PC-3 (cell line): ENCODE results near the gene PFKL. TPM values are rescaled to one million over a fixed set of nuclear protein-coding genes. Genes with fewer than 3 reads are reported as not detected.

Experiments used
- ATAC-seq: fragments of 200-7000 bp; cut with Tn5 transposase; 2 replicates; pipeline ENCODE4 v1.9.1; 2020; ENCODE audit warnings: mild to moderate bottlenecking, moderate library complexity
- BruUV-seq: library from RNA; stranded (reverse); fragments of 400-500 nt; replicated peaks from 2 replicates; lab custom pipeline; 2021; lab: Mats Ljungman, UMichigan
- CTCF ChIA-PET: fragments of 300-600 bp; sonication (Branson Sonifier 250); formaldehyde crosslinking; loops from one replicate; lab custom pipeline; 2022; ENCODE audit warnings: antibody characterized with exemption; lab: Charles Lee
- POLR2A ChIA-PET: fragments of 300-600 bp; sonication (Branson Sonifier 250); formaldehyde crosslinking; loops from one replicate; lab custom pipeline; 2022; ENCODE audit warnings: antibody characterized with exemption; ENCODE audit not compliant: unreplicated experiment; lab: Charles Lee
- DNase-seq: peaks from one replicate; pipeline ENCODE4 v3.0.0-alpha.2; 2015
- H2AFZ ChIP-seq: fragments of 300-600 bp; sonication (generic); 2 replicates; pipeline ENCODE4 v1.6.0; 2016; ENCODE audit warnings: antibody characterized with exemption, low read length
- H3F3A ChIP-seq: fragments of 300-600 bp; sonication (generic); one replicate; pipeline ENCODE4 v1.6.0; 2017; ENCODE audit warnings: antibody characterized with exemption, low read length, control low read depth, mild to moderate bottlenecking; ENCODE audit not compliant: unreplicated experiment
- H3K27ac ChIP-seq: fragments of 300-600 bp; sonication (generic); 2 replicates; pipeline ENCODE4 v1.5.1; 2016; ENCODE audit warnings: mild to moderate bottlenecking, low read length
- H3K27me3 ChIP-seq: fragments of 300-600 bp; sonication (generic); 2 replicates; pipeline ENCODE4 v1.6.1; 2016; ENCODE audit warnings: low read length, mixed read lengths
- H3K36me3 ChIP-seq: fragments of 300-600 bp; sonication (generic); 2 replicates; pipeline ENCODE4 v1.6.1; 2016; ENCODE audit warnings: low read depth, mixed run types, low read length, mixed read lengths
- H3K4me1 ChIP-seq: fragments of 300-600 bp; sonication (generic); 2 replicates; pipeline ENCODE4 v1.5.1; 2016; ENCODE audit warnings: low read length; ENCODE audit not compliant: insufficient read depth
- H3K4me2 ChIP-seq: fragments of 300-600 bp; sonication (generic); 2 replicates; pipeline ENCODE4 v1.6.0; 2016; ENCODE audit warnings: low read length
- H3K4me3 ChIP-seq: fragments of 300-600 bp; sonication (generic); 2 replicates; pipeline ENCODE4 v1.5.1; 2016; ENCODE audit warnings: mild to moderate bottlenecking, low read length, mixed read lengths
- H3K79me2 ChIP-seq: fragments of 300-600 bp; sonication (generic); 2 replicates; pipeline ENCODE4 v1.6.1; 2017; ENCODE audit warnings: low read length, mixed read lengths
- H3K9ac ChIP-seq: fragments of 300-600 bp; sonication (generic); 2 replicates; pipeline ENCODE4 v1.6.0; 2016; ENCODE audit warnings: mild to moderate bottlenecking, low read length
- H3K9me2 ChIP-seq: fragments of 300-600 bp; sonication (generic); replicated peaks from 2 replicates; pipeline ENCODE4 v1.6.1; 2016; ENCODE audit warnings: mixed run types, low read length, mixed read lengths
- H3K9me3 ChIP-seq: fragments of 300-600 bp; sonication (generic); 2 replicates; pipeline ENCODE4 v1.6.1; 2016; ENCODE audit warnings: low read length, mixed read lengths
- H4K20me1 ChIP-seq: fragments of 300-600 bp; sonication (generic); 2 replicates; pipeline ENCODE4 v1.6.1; 2016; ENCODE audit warnings: low read length, mixed read lengths
- EZH2 ChIP-seq: fragments of 300-600 bp; sonication (generic); IDR thresholded peaks from one replicate; pipeline ENCODE4 v1.6.1; 2017; ENCODE audit warnings: antibody characterized with exemption, mild to moderate bottlenecking, low read length; ENCODE audit not compliant: unreplicated experiment
- EZH2phosphoT487 ChIP-seq: fragments of 300-600 bp; sonication (generic); IDR thresholded peaks from 2 replicates; pipeline ENCODE4 v1.6.1; 2018; ENCODE audit warnings: mild to moderate bottlenecking, antibody characterized with exemption, low read length, borderline replicate concordance
- intact Hi-C: fragments of 100-400 bp; cut with micrococcal nuclease; formaldehyde crosslinking; loops from 2 replicates; pipeline ENCODE4 v1.9.0; 2023
- total RNA-seq: library from RNA; depleted of rRNA; stranded (reverse); fragments of >200 nt; gene quantifications from 2 replicates; pipeline ENCODE4 v1.2.3, GENCODE V29; 2014
- TF ChIP-seq, protein P1 (sequence below): fragments of 300-600 bp; sonication (generic); conservative IDR thresholded peaks from 2 replicates; pipeline ENCODE4 v1.5.1; 2017; ENCODE audit warnings: antibody characterized with exemption, low read depth, mild to moderate bottlenecking, low read length

The PFKL gene
- total RNA-seq, 1 experiment from 2014 or later: 223 TPM

DNA sequence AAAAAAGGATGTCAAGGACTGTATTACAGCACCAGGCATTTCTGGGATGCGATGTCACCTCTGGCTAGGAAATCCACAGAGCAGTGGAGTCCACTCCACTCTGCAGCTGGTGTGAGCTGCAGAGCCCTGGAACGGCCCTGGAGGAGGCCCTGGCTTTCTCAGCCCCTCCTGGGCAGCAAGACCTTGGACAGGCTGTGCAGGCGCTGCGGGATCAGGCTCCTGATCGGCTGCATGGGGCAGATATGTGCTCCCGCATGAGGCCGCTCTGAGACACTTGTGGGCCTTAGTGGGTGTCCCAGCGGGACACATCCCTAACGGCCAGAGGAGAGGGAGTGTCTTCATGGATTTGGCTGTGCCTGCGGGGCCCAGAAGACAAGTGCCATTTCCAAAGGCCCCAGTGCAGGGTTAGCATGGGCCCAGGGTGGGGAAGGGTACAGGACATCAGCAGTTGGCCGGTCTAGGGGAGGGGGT, 44.3 kb upstream of the PFKL start:
- H3K9me2 ChIP-seq: no peaks in the 10 kb centered on the region
- no peak for ATAC-seq
- no peaks in the 10 kb centered on the region for H3K36me3 ChIP-seq
- H3K9ac ChIP-seq: no peak overlapping the region
- intact Hi-C loops: no loop called here
- no peaks in the 10 kb centered on the region for H3K4me1 ChIP-seq
- no peaks in the 10 kb centered on the region for H3K27me3 ChIP-seq
- no peak overlapping the region for H2AFZ ChIP-seq
- H3K4me3 ChIP-seq: no peak overlapping the region
- H3F3A ChIP-seq: no peaks in the 10 kb centered on the region
- H3K9me3 ChIP-seq: no peaks in the 10 kb centered on the region
- ChIA-PET POLR2A (no interaction called here), CTCF (no interaction called here)
- no peak overlapping the region for H3K27ac ChIP-seq
- TF ChIP-seq EZH2 (no peak), EZH2phosphoT487 (no peak)
- no TSS peak for BruUV-seq
- H3K79me2 ChIP-seq: no peaks in the 10 kb centered on the region
- H4K20me1 ChIP-seq: no peaks in the 10 kb centered on the region
- H3K4me2 ChIP-seq: no peak overlapping the region
- no peak for DNase-seq

DNA sequence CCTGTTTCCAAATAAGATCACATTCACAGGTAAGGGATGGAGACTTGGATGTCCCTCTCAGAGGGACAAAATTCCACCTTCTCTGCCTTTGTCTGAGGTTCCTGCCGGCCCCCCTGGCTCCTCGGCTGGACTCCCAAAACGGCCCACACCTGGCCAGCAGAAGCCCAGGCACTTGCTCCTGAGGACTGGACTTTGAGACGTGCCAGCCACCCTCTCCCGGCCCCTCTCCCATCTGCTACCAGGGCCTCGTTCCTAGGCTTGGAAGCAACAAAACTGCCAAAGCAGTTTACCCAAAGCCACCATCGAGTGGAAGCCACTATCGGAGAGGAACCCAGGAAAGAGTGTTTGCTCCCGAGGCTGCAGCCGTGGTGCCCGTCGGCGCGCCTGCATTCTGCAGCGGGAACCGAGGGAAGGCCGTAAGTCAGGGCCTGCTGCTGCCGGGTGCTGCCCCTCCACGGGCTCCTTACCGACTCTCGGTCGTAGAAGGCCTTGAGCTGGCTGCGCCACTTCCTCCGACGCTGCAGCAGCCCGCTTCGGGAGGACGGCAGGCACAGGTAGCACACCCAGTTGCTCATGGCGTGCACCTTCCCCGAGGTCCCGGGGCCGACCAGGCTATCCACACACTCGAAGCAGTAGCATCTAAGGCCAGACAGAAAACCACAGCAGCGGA, 41.7 kb upstream of the PFKL start:
- Histone ChIP-seq H3K4me3 (no peak overlapping the region), H3K4me1 (no peaks in the 10 kb centered on the region), H2AFZ (no peak overlapping the region), H3F3A (no peaks in the 10 kb centered on the region), H3K9me2 (no peaks in the 10 kb centered on the region), H4K20me1 (no peaks in the 10 kb centered on the region), H3K4me2 (no peak overlapping the region), H3K9me3 (no peaks in the 10 kb centered on the region), H3K36me3 (no peaks in the 10 kb centered on the region), H3K79me2 (no peaks in the 10 kb centered on the region), H3K27me3 (no peaks in the 10 kb centered on the region), H3K9ac (no peak overlapping the region), H3K27ac (no peak overlapping the region)
- BruUV-seq: no TSS peak
- DNase-seq (no peak), ATAC-seq (no peak)
- ChIA-PET POLR2A (no interaction called here), CTCF (no interaction called here)
- intact Hi-C loops: no loop called here
- TF ChIP-seq EZH2phosphoT487 (no peak), EZH2 (no peak)
- TF ChIP-seq, protein P1, sequence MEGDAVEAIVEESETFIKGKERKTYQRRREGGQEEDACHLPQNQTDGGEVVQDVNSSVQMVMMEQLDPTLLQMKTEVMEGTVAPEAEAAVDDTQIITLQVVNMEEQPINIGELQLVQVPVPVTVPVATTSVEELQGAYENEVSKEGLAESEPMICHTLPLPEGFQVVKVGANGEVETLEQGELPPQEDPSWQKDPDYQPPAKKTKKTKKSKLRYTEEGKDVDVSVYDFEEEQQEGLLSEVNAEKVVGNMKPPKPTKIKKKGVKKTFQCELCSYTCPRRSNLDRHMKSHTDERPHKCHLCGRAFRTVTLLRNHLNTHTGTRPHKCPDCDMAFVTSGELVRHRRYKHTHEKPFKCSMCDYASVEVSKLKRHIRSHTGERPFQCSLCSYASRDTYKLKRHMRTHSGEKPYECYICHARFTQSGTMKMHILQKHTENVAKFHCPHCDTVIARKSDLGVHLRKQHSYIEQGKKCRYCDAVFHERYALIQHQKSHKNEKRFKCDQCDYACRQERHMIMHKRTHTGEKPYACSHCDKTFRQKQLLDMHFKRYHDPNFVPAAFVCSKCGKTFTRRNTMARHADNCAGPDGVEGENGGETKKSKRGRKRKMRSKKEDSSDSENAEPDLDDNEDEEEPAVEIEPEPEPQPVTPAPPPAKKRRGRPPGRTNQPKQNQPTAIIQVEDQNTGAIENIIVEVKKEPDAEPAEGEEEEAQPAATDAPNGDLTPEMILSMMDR: no peak

DNA sequence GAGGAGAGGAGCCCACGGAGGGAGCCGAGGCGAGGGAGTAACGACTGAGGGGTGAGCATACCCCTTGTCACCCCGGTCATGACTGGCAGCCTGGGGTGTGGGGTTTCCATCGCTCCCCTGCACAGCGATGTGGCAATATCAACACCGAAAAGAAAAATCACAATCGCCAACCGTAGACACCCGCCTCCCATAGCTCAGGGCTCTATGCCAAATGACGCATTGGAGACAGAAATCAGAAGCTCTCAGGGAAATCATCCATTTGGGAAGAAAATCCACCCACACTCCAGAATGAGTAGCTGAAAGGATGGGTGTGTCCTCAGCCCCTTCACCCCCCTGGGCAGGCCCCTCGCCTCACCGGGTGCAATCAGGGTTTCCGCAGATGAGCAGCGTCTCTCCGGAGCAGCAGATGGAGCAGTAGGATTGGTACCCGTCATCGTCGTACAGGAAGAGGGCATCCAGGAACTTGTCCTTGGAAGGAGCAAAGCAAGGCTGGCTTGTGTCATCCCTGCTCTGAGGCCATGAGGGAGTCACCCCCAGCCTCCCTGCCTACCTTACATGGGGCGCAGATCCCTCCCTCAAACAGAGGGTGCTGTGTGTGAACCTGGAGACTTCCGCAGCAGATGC, 40.7 kb upstream of the PFKL start:
- Histone ChIP-seq H3K9me3 (no peaks in the 10 kb centered on the region), H4K20me1 (no peaks in the 10 kb centered on the region), H3K36me3 (no peaks in the 10 kb centered on the region), H3K27ac (no peak overlapping the region), H3K9ac (no peak overlapping the region), H3K4me2 (no peak overlapping the region), H3K79me2 (no peaks in the 10 kb centered on the region), H2AFZ (no peak overlapping the region), H3K4me3 (no peak overlapping the region), H3F3A (no peaks in the 10 kb centered on the region), H3K27me3 (no peaks in the 10 kb centered on the region), H3K9me2 (no peaks in the 10 kb centered on the region), H3K4me1 (no peaks in the 10 kb centered on the region)
- no TSS peak for BruUV-seq
- no peak for ATAC-seq
- POLR2A ChIA-PET: no interaction called here
- DNase-seq: no peak
- TF ChIP-seq EZH2 (no peak), EZH2phosphoT487 (no peak)
- TF ChIP-seq, protein P1: no peak
- CTCF ChIA-PET: no interaction called here
- intact Hi-C loops: no loop called here
